ENCODE measurements around the gene PLCD3.

Gene PLCD3

DNA sequence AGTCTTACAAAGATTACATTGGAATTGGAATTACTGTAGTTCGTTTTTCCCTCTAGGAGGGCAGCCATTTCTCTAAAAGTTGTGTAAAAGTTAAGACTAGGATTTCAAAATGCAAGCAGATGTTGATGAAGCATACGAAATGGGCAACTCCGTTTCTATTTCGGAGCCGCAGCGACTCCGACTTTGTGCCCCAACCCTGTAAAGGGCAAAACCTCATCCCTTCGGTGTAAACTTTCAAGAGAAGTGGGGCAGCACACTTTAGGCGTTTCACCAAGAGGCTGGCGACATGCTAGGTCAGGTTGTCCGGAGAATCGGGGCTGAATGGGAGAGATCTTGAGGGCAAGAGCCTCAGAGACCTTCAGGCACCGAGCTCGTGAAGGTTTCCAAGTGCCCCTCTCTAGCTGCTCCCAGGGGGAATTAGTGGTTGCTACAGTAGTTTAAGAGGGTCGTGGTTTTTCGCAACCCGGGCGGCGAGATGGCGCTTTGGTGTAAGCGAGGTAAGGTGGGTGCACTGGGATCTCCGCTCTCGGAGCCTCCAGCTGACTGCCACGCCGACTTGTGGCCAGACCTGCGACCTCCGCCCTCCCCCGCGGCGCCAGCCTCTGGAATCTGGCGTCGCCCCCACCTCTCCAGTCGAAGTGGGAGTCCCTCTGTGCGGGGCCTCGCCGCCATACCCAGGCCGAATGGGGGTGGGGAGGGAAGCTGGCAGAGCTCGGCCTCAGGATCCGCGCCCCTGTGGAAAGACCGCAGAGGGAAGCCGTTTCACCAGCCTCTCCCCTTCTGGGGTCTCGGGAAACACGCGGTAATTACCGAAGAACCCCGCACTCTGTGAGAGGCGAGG lies 28.4 kb upstream of the PLCD3 start:
- TF ChIP-seq, protein P1, sequence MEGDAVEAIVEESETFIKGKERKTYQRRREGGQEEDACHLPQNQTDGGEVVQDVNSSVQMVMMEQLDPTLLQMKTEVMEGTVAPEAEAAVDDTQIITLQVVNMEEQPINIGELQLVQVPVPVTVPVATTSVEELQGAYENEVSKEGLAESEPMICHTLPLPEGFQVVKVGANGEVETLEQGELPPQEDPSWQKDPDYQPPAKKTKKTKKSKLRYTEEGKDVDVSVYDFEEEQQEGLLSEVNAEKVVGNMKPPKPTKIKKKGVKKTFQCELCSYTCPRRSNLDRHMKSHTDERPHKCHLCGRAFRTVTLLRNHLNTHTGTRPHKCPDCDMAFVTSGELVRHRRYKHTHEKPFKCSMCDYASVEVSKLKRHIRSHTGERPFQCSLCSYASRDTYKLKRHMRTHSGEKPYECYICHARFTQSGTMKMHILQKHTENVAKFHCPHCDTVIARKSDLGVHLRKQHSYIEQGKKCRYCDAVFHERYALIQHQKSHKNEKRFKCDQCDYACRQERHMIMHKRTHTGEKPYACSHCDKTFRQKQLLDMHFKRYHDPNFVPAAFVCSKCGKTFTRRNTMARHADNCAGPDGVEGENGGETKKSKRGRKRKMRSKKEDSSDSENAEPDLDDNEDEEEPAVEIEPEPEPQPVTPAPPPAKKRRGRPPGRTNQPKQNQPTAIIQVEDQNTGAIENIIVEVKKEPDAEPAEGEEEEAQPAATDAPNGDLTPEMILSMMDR (IDR thresholded peaks at IDR 0.05; ENCODE audit: insufficient read depth, low read depth, low read length, missing control alignments): no peak
- peak; percentile 63 for DNase-seq (ENCODE audit: low read depth)
- peak overlapping the region; percentile 95 for H3K4me3 ChIP-seq (ENCODE audit: low read depth, low read length)

GRCh38 chr17:45156242-45156641 lies 23.9 kb upstream of the PLCD3 start:
- TF ChIP-seq, protein P1 (IDR thresholded peaks at IDR 0.05; ENCODE audit: insufficient read depth, low read depth, low read length, missing control alignments): no peak
- no peak for DNase-seq (ENCODE audit: low read depth)
- no peak overlapping the region for H3K4me3 ChIP-seq (ENCODE audit: low read depth, low read length)

DNA sequence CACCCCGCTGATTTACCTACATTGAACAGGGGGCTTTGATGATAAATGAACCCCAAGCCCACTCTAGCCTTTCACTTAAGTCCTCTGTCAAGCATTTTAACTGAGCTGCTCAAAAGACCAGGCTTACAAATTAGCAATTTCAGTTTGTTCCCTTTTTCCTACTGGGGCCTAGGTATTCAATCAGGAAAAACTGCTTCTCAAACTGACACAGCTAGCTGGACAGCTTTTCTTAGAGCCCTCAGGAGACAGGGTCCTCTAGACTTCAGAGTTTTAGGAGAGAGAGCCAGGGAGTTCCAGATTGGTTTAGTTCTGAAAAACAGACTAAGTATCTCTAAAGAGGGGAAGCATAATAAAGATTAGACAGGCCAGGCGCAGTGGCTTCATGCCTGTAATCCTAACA lies 23.2 kb upstream of the PLCD3 start:
- TF ChIP-seq, protein P1 (IDR thresholded peaks at IDR 0.05; ENCODE audit: insufficient read depth, low read depth, low read length, missing control alignments): no peak
- DNase-seq (ENCODE audit: low read depth): no peak
- no peak overlapping the region for H3K4me3 ChIP-seq (ENCODE audit: low read depth, low read length)

DNA sequence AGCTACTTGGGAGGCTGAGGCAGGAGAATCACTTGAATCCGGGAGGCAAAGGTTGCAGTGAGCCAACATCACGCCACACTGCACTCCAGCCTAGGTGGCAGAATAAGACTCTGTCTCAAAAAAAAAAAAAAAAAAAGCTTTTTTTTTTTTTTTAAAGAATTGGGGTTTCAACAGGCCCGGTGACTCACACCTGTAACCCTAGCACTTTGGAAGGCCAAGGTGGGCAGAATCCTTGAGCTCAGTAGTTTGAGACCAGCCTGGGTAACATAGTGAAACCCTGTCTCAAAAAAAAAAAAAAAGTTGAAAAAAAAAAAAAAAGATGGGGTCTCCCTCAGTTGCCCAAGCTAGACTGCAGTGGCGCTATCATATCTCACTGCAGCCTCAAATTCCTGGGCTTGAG lies 22.7 kb upstream of the PLCD3 start:
- TF ChIP-seq, protein P1 (IDR thresholded peaks at IDR 0.05; ENCODE audit: insufficient read depth, low read depth, low read length, missing control alignments): no peak
- no peak for DNase-seq (ENCODE audit: low read depth)
- H3K4me3 ChIP-seq (ENCODE audit: low read depth, low read length): no peak overlapping the region

- H3K4me3 ChIP-seq (ENCODE audit: low read depth, low read length): peak overlapping the region; percentile 88
- DNase-seq (ENCODE audit: low read depth): no peak
- TF ChIP-seq, protein P1 (IDR thresholded peaks at IDR 0.05; ENCODE audit: insufficient read depth, low read depth, low read length, missing control alignments): no peak
Observed at GRCh38 chr17:45150911-45151809, 18.8 kb upstream of the PLCD3 start.

DNA sequence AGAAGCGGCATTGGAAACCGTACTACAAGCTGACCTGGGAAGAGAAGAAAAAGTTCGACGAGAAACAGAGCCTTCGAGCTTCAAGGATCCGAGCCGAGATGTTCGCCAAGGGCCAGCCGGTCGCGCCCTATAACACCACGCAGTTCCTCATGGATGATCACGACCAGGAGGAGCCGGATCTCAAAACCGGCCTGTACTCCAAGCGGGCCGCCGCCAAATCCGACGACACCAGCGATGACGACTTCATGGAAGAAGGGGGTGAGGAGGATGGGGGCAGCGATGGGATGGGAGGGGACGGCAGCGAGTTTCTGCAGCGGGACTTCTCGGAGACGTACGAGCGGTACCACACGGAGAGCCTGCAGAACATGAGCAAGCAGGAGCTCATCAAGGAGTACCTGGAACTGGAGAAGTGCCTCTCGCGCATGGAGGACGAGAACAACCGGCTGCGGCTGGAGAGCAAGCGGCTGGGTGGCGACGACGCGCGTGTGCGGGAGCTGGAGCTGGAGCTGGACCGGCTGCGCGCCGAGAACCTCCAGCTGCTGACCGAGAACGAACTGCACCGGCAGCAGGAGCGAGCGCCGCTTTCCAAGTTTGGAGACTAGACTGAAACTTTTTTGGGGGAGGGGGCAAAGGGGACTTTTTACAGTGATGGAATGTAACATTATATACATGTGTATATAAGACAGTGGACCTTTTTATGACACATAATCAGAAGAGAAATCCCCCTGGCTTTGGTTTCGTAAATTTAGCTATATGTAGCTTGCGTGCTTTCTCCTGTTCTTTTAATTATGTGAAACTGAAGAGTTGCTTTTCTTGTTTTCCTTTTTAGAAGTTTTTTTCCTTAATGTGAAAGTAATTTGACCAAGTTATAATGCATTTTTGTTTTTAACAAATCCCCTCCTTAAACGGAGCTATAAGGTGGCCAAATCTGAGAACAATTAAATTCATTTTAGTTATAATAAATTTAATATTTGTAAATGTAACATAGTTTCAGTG lies 17.7 kb upstream of the PLCD3 start:
- H3K4me3 ChIP-seq (ENCODE audit: low read depth, low read length): peak overlapping the region; percentile 88
- DNase-seq (ENCODE audit: low read depth): peak; percentile 64
- TF ChIP-seq, protein P1 (IDR thresholded peaks at IDR 0.05; ENCODE audit: insufficient read depth, low read depth, low read length, missing control alignments): no peak
